HEK293T (cell line): ENCODE results near the gene DHX16.
A peak's percentile ranks its signal among the peaks of the same experiment; 100 is the strongest.

Experiments used
- CTCF ChIA-PET: fragments of 350-600 bp; formaldehyde crosslinking; extraction: SDS; loops from one replicate; lab custom pipeline; 2021; ENCODE audit warnings: antibody characterized with exemption, inconsistent platforms; lab: Yijun Ruan, JAX
- POLR2A ChIA-PET: fragments of 350-600 bp; formaldehyde crosslinking; extraction: SDS; loops from one replicate; lab custom pipeline; 2020; ENCODE audit warnings: antibody characterized with exemption, inconsistent platforms; lab: Yijun Ruan, JAX
- DNase-seq: peaks from one replicate; pipeline ENCODE4 v3.0.0; 2012; ENCODE audit warnings: mixed read lengths; ENCODE audit errors: extremely low spot score
- ARNT ChIP-seq: fragments of 450-650 bp; IDR thresholded peaks from 2 replicates; pipeline ENCODE4 v1.6.1; 2017; ENCODE audit warnings: mild to moderate bottlenecking
- BHLHE40 ChIP-seq: fragments of 450-650 bp; IDR thresholded peaks from 2 replicates; pipeline ENCODE4 v1.6.1; 2016; ENCODE audit warnings: mild to moderate bottlenecking, moderate library complexity, borderline replicate concordance
- CTBP1 ChIP-seq: fragments of 450-650 bp; IDR thresholded peaks from 2 replicates; pipeline ENCODE4 v1.6.1; 2016; ENCODE audit warnings: borderline replicate concordance
- ELF4 ChIP-seq: fragments of 450-650 bp; IDR thresholded peaks from 2 replicates; pipeline ENCODE4 v1.6.1; 2017; ENCODE audit warnings: antibody characterized with exemption
- FOXA1 ChIP-seq: fragments of 450-650 bp; IDR thresholded peaks from 2 replicates; pipeline ENCODE4 v1.6.1; 2016; ENCODE audit warnings: mild to moderate bottlenecking
- FOXK2 ChIP-seq: fragments of 450-650 bp; IDR thresholded peaks from 2 replicates; pipeline ENCODE4 v1.6.1; 2016; ENCODE audit warnings: mild to moderate bottlenecking
- FOXM1 ChIP-seq: fragments of 450-650 bp; IDR thresholded peaks from 2 replicates; pipeline ENCODE4 v1.6.1; 2017; ENCODE audit warnings: mild to moderate bottlenecking, borderline replicate concordance
- HDGF ChIP-seq: fragments of 450-650 bp; IDR thresholded peaks from 2 replicates; pipeline ENCODE4 v1.6.1; 2017; ENCODE audit warnings: antibody characterized with exemption, borderline replicate concordance
- L3MBTL2 ChIP-seq: fragments of 450-650 bp; conservative IDR thresholded peaks from 2 replicates; pipeline ENCODE4 v1.6.1; 2016; ENCODE audit warnings: mild to moderate bottlenecking
- LEF1 ChIP-seq: fragments of 450-650 bp; IDR thresholded peaks from 2 replicates; pipeline ENCODE4 v1.6.1; 2017; ENCODE audit warnings: mild to moderate bottlenecking, borderline replicate concordance
- NFRKB ChIP-seq: fragments of 450-650 bp; IDR thresholded peaks from 2 replicates; pipeline ENCODE4 v1.6.1; 2016; ENCODE audit warnings: mild to moderate bottlenecking, moderate library complexity
- SP1 ChIP-seq: fragments of 450-650 bp; IDR thresholded peaks from 2 replicates; pipeline ENCODE4 v1.6.1; 2017
- SUZ12 ChIP-seq: fragments of 450-650 bp; IDR thresholded peaks from 2 replicates; pipeline ENCODE4 v1.6.1; 2016; ENCODE audit warnings: mild to moderate bottlenecking
- TARDBP ChIP-seq: fragments of 450-650 bp; IDR thresholded peaks from 2 replicates; pipeline ENCODE4 v1.6.1; 2016
- ZNF384 ChIP-seq: fragments of 450-650 bp; IDR thresholded peaks from 2 replicates; pipeline ENCODE4 v1.6.1; 2016
- TF ChIP-seq, protein P1 (sequence below): fragments of 450-650 bp; IDR thresholded peaks from 2 replicates; pipeline ENCODE4 v1.6.1; 2016

DHX16 gene

DNA sequence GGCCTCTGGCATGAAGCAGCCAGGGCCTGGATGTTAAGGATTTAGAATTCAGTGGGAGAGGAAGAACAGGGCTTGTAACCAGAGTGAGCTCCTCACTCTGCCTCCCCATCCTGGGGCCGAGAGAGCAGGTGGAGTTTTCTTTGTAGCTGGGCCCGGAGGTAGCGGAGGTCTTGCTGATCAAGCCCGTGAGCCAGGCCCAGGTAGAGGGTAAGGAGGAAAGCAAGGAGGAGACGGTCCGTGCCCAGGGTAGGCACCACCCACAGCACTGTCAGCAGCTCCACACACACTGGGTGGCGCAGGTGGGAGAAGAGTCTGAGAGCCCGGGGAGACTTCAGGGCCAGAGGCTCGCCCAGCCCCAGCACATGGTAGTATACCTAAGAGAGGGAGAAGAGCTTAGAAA is 15.8 kb upstream of the DHX16 start:
- CTCF ChIA-PET, result interaction anchor here (0.7 to 1.9 kb wide), 3 partner anchors 9 to 42 kb away, joined by 3 to 6 read pairs (median 4); no protein-coding TSS in a partner anchor
- no peak for DNase-seq
- TF ChIP-seq BHLHE40, result no peak
- POLR2A ChIA-PET, result interaction anchor here (1.4 to 6.3 kb wide), 4 partner anchors 16 to 34 kb away, joined by 4 to 101 read pairs (median 32); partner anchors contain the start of gene MDC1

- no peak for DNase-seq
- POLR2A ChIA-PET, result interaction anchor here (1.1 to 6.3 kb wide), 7 partner anchors 9 to 34 kb away, joined by 3 to 101 read pairs (median 5); partner anchors contain the start of genes DHX16 and MDC1
- TF ChIP-seq ELF4 (no peak), SP1 (no peak), HDGF (0 out of 2 replicates have a peak, but pooled peaks have one; percentile 24)
- CTCF ChIA-PET, result interaction anchor here (0.7 to 1.9 kb wide), 3 partner anchors 9 to 43 kb away, joined by 3 to 6 read pairs (median 4); no protein-coding TSS in a partner anchor
These were observed 15.0 kb upstream of the DHX16 start for GRCh38 chr6:30687659-30688431.

DNA sequence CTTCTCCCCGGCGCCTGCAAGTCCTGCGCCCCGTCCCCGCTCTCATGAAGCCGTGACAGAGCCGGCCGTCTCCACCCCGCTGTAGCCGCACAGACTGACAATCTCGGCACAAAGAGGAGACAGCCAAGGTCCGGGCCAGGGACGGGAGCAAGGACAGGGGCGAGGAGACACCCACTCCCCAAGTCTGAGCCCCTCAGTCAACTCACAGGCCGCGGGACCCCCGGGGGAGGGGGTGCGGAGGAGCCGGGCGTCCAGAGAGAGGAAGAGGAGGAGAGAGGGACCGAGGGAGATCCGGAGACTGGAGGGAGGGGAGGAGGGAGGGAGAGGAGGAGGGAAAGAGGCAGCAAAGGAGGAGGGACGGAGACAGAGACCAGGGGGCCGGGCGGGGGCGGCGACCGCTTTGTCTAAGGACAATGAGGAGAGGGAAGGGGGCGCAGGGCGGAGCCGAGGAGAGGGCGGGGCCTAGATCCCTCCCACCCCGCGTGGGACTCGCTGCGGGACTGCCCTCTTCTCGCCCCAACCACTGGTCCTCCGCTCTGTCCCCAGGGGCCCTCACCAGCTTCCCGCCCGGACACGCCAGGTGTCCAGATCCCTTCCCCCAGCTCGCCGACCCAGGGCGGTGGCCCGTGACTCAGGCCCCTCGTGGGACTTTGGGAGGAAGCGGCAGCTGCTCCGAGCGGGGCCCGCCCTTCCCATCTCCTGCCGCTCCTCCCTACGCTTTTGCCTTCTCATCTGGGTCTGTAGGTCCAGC is 14.3 kb upstream of the DHX16 start:
- ChIA-PET POLR2A (interaction anchor here (1.1 to 6.3 kb wide), 6 partner anchors 8 to 35 kb away, joined by 3 to 101 read pairs (median 6); partner anchors contain the start of genes DHX16 and MDC1), CTCF (interaction anchor here (0.5 to 1.9 kb wide), 3 partner anchors 8 to 44 kb away, joined by 3 to 6 read pairs (median 3); no protein-coding TSS in a partner anchor)
- DNase-seq, result peak; percentile 54
- TF ChIP-seq TARDBP, result peak; percentile 69
- 0 out of 2 replicates have a peak, but pooled peaks have one; percentile 31 for TF ChIP-seq L3MBTL2
- no peak for TF ChIP-seq BHLHE40
- TF ChIP-seq, protein P1, sequence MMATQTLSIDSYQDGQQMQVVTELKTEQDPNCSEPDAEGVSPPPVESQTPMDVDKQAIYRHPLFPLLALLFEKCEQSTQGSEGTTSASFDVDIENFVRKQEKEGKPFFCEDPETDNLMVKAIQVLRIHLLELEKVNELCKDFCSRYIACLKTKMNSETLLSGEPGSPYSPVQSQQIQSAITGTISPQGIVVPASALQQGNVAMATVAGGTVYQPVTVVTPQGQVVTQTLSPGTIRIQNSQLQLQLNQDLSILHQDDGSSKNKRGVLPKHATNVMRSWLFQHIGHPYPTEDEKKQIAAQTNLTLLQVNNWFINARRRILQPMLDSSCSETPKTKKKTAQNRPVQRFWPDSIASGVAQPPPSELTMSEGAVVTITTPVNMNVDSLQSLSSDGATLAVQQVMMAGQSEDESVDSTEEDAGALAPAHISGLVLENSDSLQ, result peak; percentile 53; the same call in 1 of the 2 replicates

GRCh38 chr6:30686009-30686907 is 13.5 kb upstream of the DHX16 start, which contains the start of gene PPP1R18:
Gene PPP1R18, minus strand, starts transcription at chr6:30686645. Its CDS starts 627 bp downstream, at chr6:30686018.
- peak; percentile 39 for DNase-seq
- ChIA-PET POLR2A (interaction anchor here (0.8 to 1.2 kb wide), 2 partner anchors 11 to 32 kb away, joined by 3 read pairs; no protein-coding TSS in a partner anchor), CTCF (no interaction called here)
- TF ChIP-seq TARDBP, result no peak
- TF ChIP-seq NFRKB, result no peak
- no peak for TF ChIP-seq ARNT
- TF ChIP-seq CTBP1, result no peak
- TF ChIP-seq, protein P1, result no peak
- no peak for TF ChIP-seq BHLHE40
- TF ChIP-seq FOXA1, result no peak
- TF ChIP-seq FOXK2, result no peak
- TF ChIP-seq SP1, result no peak
- no peak for TF ChIP-seq LEF1
- TF ChIP-seq HDGF, result no peak
- TF ChIP-seq FOXM1, result no peak
- TF ChIP-seq SUZ12, result no peak
- no peak for TF ChIP-seq ELF4

DNA sequence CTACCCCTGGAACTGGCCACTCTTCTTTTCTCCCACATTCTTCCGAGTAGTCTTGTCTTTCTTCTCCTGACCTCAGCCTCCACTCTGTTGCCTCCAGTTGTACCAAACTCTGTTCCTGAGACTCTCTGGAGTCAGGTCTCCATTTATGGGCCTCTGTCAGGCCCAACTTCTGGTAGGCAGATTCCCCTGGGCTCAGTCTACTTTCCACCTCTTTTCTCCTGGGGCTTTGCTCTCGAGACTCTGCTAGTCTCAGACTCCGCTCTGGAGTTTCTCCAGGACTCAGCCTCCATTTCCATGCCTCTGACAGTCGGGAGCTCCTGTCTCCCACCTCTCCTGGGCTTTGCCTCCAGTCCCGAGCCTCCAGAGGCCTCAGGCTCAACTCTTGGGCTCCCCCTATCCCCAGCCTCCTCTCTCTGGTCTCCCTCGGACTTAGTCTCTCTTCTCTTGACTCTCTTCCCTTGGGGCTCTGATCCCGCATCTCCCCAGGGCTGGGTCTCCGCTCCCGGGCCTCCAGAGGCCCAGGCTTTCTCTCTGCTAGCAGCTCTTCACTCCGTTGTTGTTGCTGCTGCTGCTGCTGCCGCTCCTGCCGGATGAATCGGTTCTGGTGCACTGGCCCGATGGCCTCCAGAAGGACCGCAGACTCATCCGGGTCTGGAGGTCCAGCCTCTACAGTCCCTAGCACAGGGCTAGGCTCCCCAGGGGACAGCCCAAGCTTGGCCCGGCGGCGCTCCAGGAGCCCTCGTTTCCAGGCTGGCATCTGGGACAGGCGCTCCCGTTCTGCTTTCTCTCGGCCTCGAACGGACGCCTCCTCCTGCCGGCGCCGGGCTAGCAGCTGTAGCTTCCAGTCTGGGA is 12.6 kb upstream of the DHX16 start:
- ChIA-PET POLR2A (interaction anchor here (0.6 to 1.2 kb wide), 6 partner anchors 10 to 37 kb away, joined by 3 to 5 read pairs (median 3); partner anchors contain the start of genes DHX16 and MDC1), CTCF (interaction anchor here (0.6 to 1.0 kb wide), 3 partner anchors 30 to 143 kb away, joined by 3 to 5 read pairs (median 4); no protein-coding TSS in a partner anchor)
- DNase-seq, result no peak
- TF ChIP-seq ZNF384, result no peak
- no peak for TF ChIP-seq CTBP1
- TF ChIP-seq FOXA1, result no peak
- TF ChIP-seq, protein P1, result no peak
- TF ChIP-seq FOXM1, result no peak
- no peak for TF ChIP-seq FOXK2
- TF ChIP-seq LEF1, result no peak
- TF ChIP-seq L3MBTL2, result no peak
- no peak for TF ChIP-seq ELF4
- no peak for TF ChIP-seq SUZ12
- no peak for TF ChIP-seq HDGF
- TF ChIP-seq BHLHE40, result no peak
- TF ChIP-seq NFRKB, result no peak
